SHP77 (cell line): ENCODE data around the gene TEX13B.

ENCODE experiments used
- DNase-seq, 2 experiments: peaks; one replicate each; lab custom pipeline; 2025; lab: John Stamatoyannopoulos, UW

TEX13B gene

GRCh38 chrX:107936434-107936730 lies 45.8 kb downstream of the TEX13B start:
- no peak for DNase-seq

- DNase-seq: no peak
Observed at GRCh38 chrX:107935664-107936433, 46.3 kb downstream of the TEX13B start.

- DNase-seq: no peak
Observed at GRCh38 chrX:107935200-107935599, 47.0 kb downstream of the TEX13B start.

- no peak for DNase-seq
Observed at GRCh38 chrX:107934262-107934661, 47.9 kb downstream of the TEX13B start.
